Measurements from ENCODE around the gene PSMB9. TPM values are rescaled to one million over a fixed set of nuclear protein-coding genes. Genes with fewer than 3 reads are reported as not detected.

Gene PSMB9
- total RNA-seq, 4 donors from 2014 or later, result 12.6 to 35.8 (median 19.1) TPM

DNA sequence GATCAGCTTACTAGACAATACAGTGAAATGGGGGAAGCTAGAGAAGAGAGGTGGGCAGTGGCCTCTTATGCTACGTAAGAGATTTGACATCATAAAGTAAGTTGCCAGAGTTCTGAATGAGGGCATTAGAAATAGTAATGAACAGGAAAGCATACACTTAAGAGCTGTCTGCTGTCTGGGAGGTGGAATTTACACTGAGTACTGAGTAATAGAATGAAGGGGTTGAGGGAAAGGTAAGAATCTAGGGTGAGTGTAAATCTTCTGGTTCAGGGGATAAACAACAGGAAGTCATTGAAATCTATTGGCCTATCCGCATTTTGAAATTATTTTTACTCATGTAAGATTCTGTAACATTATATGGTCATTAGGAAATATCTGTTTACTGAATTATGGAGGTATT lies 51.1 kb downstream of the PSMB9 start:
- H3K9me3 ChIP-seq, result no peaks in the 10 kb centered on the region
- DNase-seq (ENCODE audit: low spot score in 2 of 2), result no peak
- TF ChIP-seq EP300 (IDR thresholded peaks at IDR 0.05) (no peak), CTCF (IDR thresholded peaks at IDR 0.05) (no peak), POLR2A (IDR thresholded peaks at IDR 0.05) (no peak), POLR2AphosphoS5 (IDR thresholded peaks at IDR 0.05) (no peak)
- H3K36me3 ChIP-seq, result peaks cover 7% of the 10 kb centered on the region
- 70% methylated on average over 2 of the region's 2 CpGs for WGBS
- H3K4me1 ChIP-seq, result no peaks in the 10 kb centered on the region
- H3K27me3 ChIP-seq, result no peaks in the 10 kb centered on the region
- no peak overlapping the region for H3K27ac ChIP-seq
- H3K4me3 ChIP-seq, result no peak overlapping the region

DNA sequence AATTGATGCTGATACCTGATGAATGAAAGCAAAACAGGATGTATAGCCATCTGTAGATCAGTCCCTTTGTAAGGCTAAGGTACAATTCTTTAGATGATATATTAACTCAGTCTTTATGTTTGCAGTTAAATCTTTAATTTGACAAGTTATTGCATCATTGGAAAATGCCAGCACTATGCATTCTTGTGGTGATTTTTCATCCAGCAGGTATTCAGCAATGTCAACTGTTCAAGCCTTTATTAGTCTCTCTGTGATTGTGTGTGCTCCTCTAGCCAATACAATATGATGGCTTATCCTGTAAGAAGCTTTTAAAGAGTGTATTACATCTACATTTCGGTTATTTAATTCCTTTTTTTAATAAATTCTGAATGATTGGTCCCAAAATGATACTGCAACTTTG lies 52.5 kb downstream of the PSMB9 start:
- no peaks in the 10 kb centered on the region for H3K4me1 ChIP-seq
- H3K27ac ChIP-seq, result no peak overlapping the region
- DNase-seq (ENCODE audit: low spot score in 2 of 2), result no peak
- 78% methylated on average over 1 of the region's 1 CpG for WGBS
- no peak overlapping the region for H3K4me3 ChIP-seq
- H3K27me3 ChIP-seq, result peaks cover 4% of the 10 kb centered on the region
- peaks cover under 1% of the 10 kb centered on the region for H3K36me3 ChIP-seq
- no peaks in the 10 kb centered on the region for H3K9me3 ChIP-seq
- TF ChIP-seq EP300 (IDR thresholded peaks at IDR 0.05) (no peak), POLR2A (IDR thresholded peaks at IDR 0.05) (no peak), POLR2AphosphoS5 (IDR thresholded peaks at IDR 0.05) (no peak), CTCF (IDR thresholded peaks at IDR 0.05) (no peak)

DNA sequence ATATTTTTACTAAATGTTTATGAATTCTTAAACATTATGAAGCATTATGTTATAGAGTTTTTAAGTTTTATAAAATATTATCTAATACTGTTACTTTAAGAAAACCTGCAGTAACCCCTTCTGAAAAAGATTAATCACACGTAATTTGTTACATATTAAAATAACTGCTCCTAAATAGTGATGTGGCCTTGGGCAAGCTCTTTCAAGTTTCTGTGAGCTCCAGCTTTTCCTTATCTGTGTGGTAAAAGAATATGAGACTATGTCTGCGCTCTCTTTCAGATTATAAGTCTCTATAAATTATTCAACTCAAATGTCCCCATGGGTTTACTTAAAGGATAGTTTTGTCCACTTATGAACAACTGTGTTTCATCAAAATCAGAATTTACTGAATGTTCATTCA lies 54.9 kb downstream of the PSMB9 start:
- Histone ChIP-seq H3K36me3 (no peaks in the 10 kb centered on the region), H3K9me3 (no peaks in the 10 kb centered on the region), H3K4me3 (no peak overlapping the region), H3K4me1 (no peaks in the 10 kb centered on the region), H3K27ac (no peak overlapping the region), H3K27me3 (peaks cover 13% of the 10 kb centered on the region)
- DNase-seq (ENCODE audit: low spot score in 2 of 2), result no peak
- 63% methylated on average over 2 of the region's 2 CpGs for WGBS
- TF ChIP-seq POLR2AphosphoS5 (IDR thresholded peaks at IDR 0.05) (no peak), CTCF (IDR thresholded peaks at IDR 0.05) (no peak), POLR2A (IDR thresholded peaks at IDR 0.05) (no peak), EP300 (IDR thresholded peaks at IDR 0.05) (no peak)

Other genes with a start within 250 kb of the PSMB9 start
- 10 to 100 TPM in 3 of 4 donors, 1 to 10 TPM in 1; 8.6 to 21.3 (median 11.5) TPM for gene HLA-DQA1, start 216.8 kb upstream of the PSMB9 start, total RNA-seq
- gene HLA-DQB1, start 187.5 kb upstream of the PSMB9 start, total RNA-seq, result 1 to 10 TPM; 1.6 to 9.4 (median 3.7) TPM
- 10 to 100 TPM in 1 of 4 donors, 1 to 10 TPM in 3; 2.8 to 12.5 (median 5.5) TPM for gene HLA-DQA2, start 112.8 kb upstream of the PSMB9 start, total RNA-seq
- 10 to 100 TPM; 60.4 to 97.2 (median 80.9) TPM for gene HLA-DQB2, start 90.7 kb upstream of the PSMB9 start, total RNA-seq
- gene HLA-DOB, start 37.2 kb upstream of the PSMB9 start, total RNA-seq, result 1 to 10 TPM; 1.6 to 5.1 (median 2.7) TPM
- 10 to 100 TPM; 17.7 to 20.8 (median 20.1) TPM for gene TAP2, start 15.5 kb upstream of the PSMB9 start, total RNA-seq
- 10 to 100 TPM; 43.6 to 62.7 (median 49.0) TPM for gene PSMB8, start 10.1 kb upstream of the PSMB9 start, total RNA-seq
- gene TAP1, start 488 bp upstream of the PSMB9 start, total RNA-seq, result 100 to 1,000 TPM in 2 of 4 donors, 10 to 100 TPM in 2; 90.7 to 126 (median 101) TPM
- 10 to 100 TPM; 15.0 to 30.2 (median 18.1) TPM for gene HLA-DMB, start 86.8 kb downstream of the PSMB9 start, total RNA-seq
- gene HLA-DMA, start 98.9 kb downstream of the PSMB9 start, total RNA-seq, result 10 to 100 TPM; 18.3 to 57.0 (median 24.2) TPM
- gene BRD2, start 114.4 kb downstream of the PSMB9 start, total RNA-seq, result 100 to 1,000 TPM; 145 to 246 (median 197) TPM
- gene HLA-DOA, start 155.4 kb downstream of the PSMB9 start, total RNA-seq, result 10 to 100 TPM in 1 of 4 donors, 1 to 10 TPM in 3; 6.8 to 14.3 (median 8.0) TPM
- 100 to 1,000 TPM in 1 of 4 donors, 10 to 100 TPM in 3; 21.1 to 101 (median 91.3) TPM for gene HLA-DPA1, start 219.5 kb downstream of the PSMB9 start, total RNA-seq
- 10 to 100 TPM; 23.7 to 76.6 (median 51.7) TPM for gene HLA-DPB1, start 221.8 kb downstream of the PSMB9 start, total RNA-seq